Measurements from ENCODE around the gene PGAP1.

PGAP1 gene

GRCh38 chr2:196957881-196958525, 31.5 kb upstream of the PGAP1 start:
- Histone ChIP-seq H3K4me1 (ENCODE audit: insufficient read depth, low read length) (no peaks in the 10 kb centered on the region), H3K79me2 (ENCODE audit: insufficient read depth, low read length) (no peaks in the 10 kb centered on the region), H3K27ac (ENCODE audit: low read length) (no peak overlapping the region), H3K36me3 (ENCODE audit: insufficient read depth, low read length) (no peaks in the 10 kb centered on the region), H3K27me3 (ENCODE audit: insufficient read depth, low read length, poor library complexity) (no peaks in the 10 kb centered on the region), H4K20me1 (ENCODE audit: insufficient read depth, low read length) (no peaks in the 10 kb centered on the region), H3K4me2 (ENCODE audit: insufficient read depth, low read length) (no peak overlapping the region), H3K9me3 (ENCODE audit: insufficient read depth, low read length, severe bottlenecking) (no peaks in the 10 kb centered on the region), H2AFZ (ENCODE audit: low read depth, low read length) (no peak overlapping the region), H3K4me3 (ENCODE audit: low read depth in 1 of 2, low read length in 2 of 2) (no peak overlapping the region), H3K9ac (ENCODE audit: low read depth, low read length) (no peak overlapping the region)
- DNase-seq (no peak), ATAC-seq (ENCODE audit: insufficient read depth, low read depth) (no peak)
- TF ChIP-seq, protein P1, sequence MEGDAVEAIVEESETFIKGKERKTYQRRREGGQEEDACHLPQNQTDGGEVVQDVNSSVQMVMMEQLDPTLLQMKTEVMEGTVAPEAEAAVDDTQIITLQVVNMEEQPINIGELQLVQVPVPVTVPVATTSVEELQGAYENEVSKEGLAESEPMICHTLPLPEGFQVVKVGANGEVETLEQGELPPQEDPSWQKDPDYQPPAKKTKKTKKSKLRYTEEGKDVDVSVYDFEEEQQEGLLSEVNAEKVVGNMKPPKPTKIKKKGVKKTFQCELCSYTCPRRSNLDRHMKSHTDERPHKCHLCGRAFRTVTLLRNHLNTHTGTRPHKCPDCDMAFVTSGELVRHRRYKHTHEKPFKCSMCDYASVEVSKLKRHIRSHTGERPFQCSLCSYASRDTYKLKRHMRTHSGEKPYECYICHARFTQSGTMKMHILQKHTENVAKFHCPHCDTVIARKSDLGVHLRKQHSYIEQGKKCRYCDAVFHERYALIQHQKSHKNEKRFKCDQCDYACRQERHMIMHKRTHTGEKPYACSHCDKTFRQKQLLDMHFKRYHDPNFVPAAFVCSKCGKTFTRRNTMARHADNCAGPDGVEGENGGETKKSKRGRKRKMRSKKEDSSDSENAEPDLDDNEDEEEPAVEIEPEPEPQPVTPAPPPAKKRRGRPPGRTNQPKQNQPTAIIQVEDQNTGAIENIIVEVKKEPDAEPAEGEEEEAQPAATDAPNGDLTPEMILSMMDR (IDR thresholded peaks at IDR 0.05; ENCODE audit: borderline replicate concordance, extremely low read depth, low read length, poor library complexity, severe bottlenecking): no peak
- TF ChIP-seq EZH2 (IDR thresholded peaks at IDR 0.05; ENCODE audit: borderline replicate concordance, low read depth, low read length, severe bottlenecking): no peak

- Histone ChIP-seq H3K79me2 (ENCODE audit: insufficient read depth, low read length) (no peaks in the 10 kb centered on the region), H3K9ac (ENCODE audit: low read depth, low read length) (no peak overlapping the region), H3K4me1 (ENCODE audit: insufficient read depth, low read length) (no peaks in the 10 kb centered on the region), H3K9me3 (ENCODE audit: insufficient read depth, low read length, severe bottlenecking) (no peaks in the 10 kb centered on the region), H3K27ac (ENCODE audit: low read length) (no peak overlapping the region), H3K36me3 (ENCODE audit: insufficient read depth, low read length) (no peaks in the 10 kb centered on the region), H3K4me3 (ENCODE audit: low read depth in 1 of 2, low read length in 2 of 2) (no peak overlapping the region), H3K4me2 (ENCODE audit: insufficient read depth, low read length) (no peak overlapping the region), H2AFZ (ENCODE audit: low read depth, low read length) (no peak overlapping the region), H4K20me1 (ENCODE audit: insufficient read depth, low read length) (no peaks in the 10 kb centered on the region), H3K27me3 (ENCODE audit: insufficient read depth, low read length, poor library complexity) (no peaks in the 10 kb centered on the region)
- TF ChIP-seq EZH2 (IDR thresholded peaks at IDR 0.05; ENCODE audit: borderline replicate concordance, low read depth, low read length, severe bottlenecking): no peak
- TF ChIP-seq, protein P1 (IDR thresholded peaks at IDR 0.05; ENCODE audit: borderline replicate concordance, extremely low read depth, low read length, poor library complexity, severe bottlenecking): no peak
- ATAC-seq (ENCODE audit: insufficient read depth, low read depth): no peak
- no peak for DNase-seq
Observed at GRCh38 chr2:196957442-196957841, 30.9 kb upstream of the PGAP1 start.

- Histone ChIP-seq H3K4me3 (ENCODE audit: low read depth in 1 of 2, low read length in 2 of 2) (no peak overlapping the region), H3K9me3 (ENCODE audit: insufficient read depth, low read length, severe bottlenecking) (no peaks in the 10 kb centered on the region), H3K27ac (ENCODE audit: low read length) (no peak overlapping the region), H3K4me1 (ENCODE audit: insufficient read depth, low read length) (no peaks in the 10 kb centered on the region), H2AFZ (ENCODE audit: low read depth, low read length) (no peak overlapping the region), H3K9ac (ENCODE audit: low read depth, low read length) (no peak overlapping the region), H3K4me2 (ENCODE audit: insufficient read depth, low read length) (no peak overlapping the region), H3K27me3 (ENCODE audit: insufficient read depth, low read length, poor library complexity) (no peaks in the 10 kb centered on the region), H3K36me3 (ENCODE audit: insufficient read depth, low read length) (no peaks in the 10 kb centered on the region), H4K20me1 (ENCODE audit: insufficient read depth, low read length) (no peaks in the 10 kb centered on the region), H3K79me2 (ENCODE audit: insufficient read depth, low read length) (no peaks in the 10 kb centered on the region)
- DNase-seq: no peak
- TF ChIP-seq EZH2 (IDR thresholded peaks at IDR 0.05; ENCODE audit: borderline replicate concordance, low read depth, low read length, severe bottlenecking): no peak
- TF ChIP-seq, protein P1 (IDR thresholded peaks at IDR 0.05; ENCODE audit: borderline replicate concordance, extremely low read depth, low read length, poor library complexity, severe bottlenecking): no peak
- ATAC-seq (ENCODE audit: insufficient read depth, low read depth): no peak
Observed at GRCh38 chr2:196956069-196956468, 29.6 kb upstream of the PGAP1 start.

Measured in DND-41 (cell line).